Activated CD4-positive, alpha-beta T cell treated with anti-CD3 and anti-CD28 coated beads, Interleukin-2, amount 50 U/mL, for 4 hours (primary cell): ENCODE results near the gene PTGER4.
"Not testable (repeated sequence)": the region's sequence is repeated elsewhere in the genome, so short reads cannot be mapped to it uniquely, and the experiment has no call there.

Experiments
- DNase-seq, 2 experiments: peaks; one replicate each; pipeline ENCODE4 v3.0.0-alpha.2; 2020

The PTGER4 gene

DNA sequence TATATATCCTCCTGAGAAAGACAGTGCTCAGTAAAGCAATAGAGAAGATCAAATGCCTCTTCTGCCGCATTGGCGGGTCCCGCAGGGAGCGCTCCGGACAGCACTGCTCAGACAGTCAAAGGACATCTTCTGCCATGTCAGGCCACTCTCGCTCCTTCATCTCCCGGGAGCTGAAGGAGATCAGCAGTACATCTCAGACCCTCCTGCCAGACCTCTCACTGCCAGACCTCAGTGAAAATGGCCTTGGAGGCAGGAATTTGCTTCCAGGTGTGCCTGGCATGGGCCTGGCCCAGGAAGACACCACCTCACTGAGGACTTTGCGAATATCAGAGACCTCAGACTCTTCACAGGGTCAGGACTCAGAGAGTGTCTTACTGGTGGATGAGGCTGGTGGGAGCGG is 12.2 kb downstream of the PTGER4 start:
- no peak for DNase-seq

DNA sequence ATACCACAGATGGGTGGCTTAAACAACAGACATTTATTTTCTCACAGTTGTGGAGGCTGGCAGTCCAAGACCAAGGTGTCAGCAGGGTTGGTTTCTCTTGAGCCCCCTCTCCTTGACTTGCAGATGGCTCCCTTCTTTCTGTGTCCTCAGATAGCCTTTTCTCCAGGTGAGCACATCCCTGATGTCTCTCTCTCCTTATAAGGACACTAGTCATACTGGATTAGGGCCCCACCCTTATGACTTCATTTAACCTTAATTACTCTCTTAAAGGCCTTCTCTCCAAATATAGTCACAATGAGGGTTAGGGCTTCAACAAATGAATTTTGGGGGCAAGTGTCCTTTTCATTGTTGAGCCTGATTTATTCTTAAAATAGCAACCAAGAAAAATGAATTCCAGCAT is 14.7 kb downstream of the PTGER4 start:
- DNase-seq = no peak

DNA sequence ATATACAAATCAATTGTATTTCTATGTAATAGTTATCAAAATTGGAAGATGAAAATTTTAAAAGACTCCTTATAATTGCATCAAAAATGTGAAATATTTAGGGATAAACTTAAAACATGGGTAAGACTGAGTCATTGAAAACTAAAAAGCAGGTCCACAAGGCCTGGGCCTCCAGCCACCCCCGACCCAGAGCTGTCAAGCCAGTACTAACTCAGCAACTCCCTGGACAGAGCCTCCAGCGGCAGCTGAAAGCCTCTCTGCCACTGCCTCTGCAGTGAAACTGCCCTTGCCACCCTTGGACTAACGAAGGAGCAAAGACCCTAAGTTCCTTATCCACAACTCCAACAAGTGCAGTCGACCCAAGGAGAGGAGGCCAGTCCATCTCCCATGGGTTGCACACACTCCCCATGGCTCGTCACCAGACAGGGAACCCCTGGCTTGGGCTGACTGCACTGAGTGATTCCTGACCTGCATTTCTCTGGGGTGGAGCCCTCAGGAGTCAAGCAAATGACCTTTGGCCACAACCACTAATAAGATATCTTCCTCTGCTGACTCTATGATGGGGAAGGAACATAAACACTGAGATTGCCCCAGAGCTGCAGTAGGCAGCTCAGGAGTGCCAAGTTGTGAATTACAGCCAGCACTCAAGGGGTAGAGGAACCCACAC is 20.5 kb downstream of the PTGER4 start:
- DNase-seq = no peak

DNA sequence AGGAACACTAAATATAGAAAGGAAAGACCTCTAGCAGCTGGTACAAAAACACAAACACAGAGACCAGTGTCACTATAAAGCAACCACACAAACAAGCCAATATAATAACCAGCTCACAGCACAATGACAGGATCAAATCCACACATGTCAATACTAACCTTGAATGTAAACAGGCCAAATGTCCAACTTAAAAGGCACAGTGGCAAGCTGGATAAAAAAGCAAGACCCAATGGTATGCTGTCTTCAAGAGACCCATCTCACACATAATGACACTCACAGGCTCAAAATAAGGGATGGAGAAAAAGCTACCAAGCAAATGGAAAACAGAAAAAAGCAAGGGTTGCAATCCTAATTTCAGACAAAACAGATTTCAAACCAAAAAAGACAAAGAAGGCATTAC is 22.3 kb downstream of the PTGER4 start:
- DNase-seq = not testable (repeated sequence)

DNA sequence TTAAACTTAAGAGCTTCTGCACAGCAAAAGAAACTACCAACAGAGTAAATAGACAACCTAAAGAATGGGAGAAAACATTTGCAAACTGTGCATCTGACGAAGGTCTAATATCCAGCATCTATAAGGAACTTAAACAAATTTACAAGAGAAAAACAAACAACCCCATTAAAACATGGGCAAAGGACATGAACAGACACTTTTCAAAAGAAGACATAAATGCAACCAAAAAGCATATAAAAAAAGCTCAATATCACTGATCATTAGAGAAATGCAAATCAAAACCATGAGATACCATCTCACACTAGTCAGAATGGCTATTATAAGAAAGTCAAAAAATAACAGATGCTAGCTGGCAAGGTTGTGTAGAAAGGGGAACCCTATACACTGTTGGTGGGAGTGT is 25.8 kb downstream of the PTGER4 start:
- not testable (repeated sequence) for DNase-seq

DNA sequence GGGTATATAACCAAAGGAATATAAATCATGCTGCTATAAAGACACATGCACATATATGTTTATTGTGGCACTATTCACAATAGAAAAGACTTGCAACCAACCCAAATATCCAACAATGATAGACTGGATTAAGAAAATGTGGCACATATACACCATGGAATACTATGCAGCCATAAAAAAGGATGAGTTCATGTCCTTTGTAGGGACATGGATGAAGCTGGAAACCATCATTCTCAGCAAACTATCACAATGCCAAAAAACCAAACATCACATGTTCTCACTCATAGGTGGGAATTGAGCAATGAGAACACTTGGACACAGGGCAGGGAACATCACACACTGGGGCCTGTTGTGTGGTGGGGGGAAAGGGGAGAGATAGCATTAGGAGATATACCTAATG is 30.9 kb downstream of the PTGER4 start:
- not testable (repeated sequence) for DNase-seq

DNA sequence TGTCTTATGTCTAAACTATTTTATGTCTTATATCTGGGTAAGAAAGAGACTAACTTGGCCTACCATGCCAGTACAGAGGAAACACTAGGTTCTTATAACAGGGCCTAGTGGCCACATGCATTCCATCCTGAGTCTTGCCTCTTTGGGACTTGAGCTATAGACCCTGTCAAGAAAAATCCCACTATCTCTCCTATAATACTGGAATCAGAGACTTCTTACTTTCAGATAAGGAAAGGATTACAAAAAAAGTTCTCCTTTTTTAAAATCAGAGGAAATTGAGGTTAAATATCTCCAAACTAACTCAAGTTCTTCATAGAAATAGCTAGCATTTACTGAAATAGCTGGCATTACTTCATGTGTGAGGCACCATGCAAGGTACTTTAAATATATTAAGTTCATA is 34.3 kb downstream of the PTGER4 start:
- no peak for DNase-seq

DNA sequence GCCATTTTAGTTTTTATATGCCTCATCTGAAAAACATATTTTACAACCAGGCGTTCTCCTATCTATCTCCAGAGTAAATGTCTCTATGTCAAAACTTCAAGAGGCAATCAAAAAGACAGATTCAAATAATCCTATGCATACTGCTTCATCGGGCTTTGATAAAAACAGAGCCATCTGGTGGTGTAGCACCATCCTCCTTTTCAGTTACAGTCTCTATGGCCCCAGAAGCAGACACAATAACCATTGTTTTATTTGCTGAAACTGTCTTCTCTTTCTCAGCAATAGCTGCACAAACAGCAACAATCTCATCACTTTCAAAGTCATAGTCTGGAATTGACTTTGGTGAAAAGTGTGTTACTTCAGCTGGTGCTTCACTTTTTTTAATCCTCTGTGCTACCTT is 36.3 kb downstream of the PTGER4 start:
- no peak for DNase-seq

DNA sequence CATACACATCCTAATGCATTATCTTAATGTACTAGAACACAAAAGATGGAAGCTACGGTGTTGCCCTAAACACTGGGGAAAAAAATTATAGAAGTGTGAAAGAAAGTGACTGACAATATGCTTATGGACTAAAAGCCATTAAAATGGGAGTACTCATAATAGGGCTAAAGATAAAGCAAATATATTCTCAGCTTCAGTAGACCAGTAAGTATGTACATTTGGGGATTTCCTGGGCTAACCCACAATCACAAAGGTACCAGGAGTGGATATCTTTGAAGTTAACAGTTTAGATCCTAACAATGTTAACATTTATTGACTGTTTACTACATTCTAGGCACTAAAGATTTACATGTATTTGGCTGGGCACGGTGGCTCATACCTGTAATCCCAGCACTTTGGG is 36.9 kb downstream of the PTGER4 start:
- DNase-seq = no peak

DNA sequence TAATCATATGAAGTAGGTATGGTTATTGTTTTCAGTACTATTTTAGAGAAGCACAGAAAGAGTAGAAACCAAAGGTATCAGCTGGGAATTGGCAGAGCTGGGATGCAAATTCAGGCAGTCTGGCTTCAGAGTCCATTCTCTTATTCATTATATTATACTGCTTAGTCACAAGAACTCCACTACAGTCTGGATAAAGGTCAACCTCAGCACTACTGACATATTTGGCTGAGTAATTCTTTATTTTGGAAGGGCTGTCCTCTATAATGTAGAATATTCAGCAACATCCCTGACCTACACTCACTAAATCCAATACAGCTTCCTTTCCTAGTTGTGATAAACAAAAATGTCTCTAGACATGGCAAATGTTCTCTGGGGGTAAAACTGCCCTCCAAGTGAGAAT is 37.6 kb downstream of the PTGER4 start:
- DNase-seq = no peak

DNA sequence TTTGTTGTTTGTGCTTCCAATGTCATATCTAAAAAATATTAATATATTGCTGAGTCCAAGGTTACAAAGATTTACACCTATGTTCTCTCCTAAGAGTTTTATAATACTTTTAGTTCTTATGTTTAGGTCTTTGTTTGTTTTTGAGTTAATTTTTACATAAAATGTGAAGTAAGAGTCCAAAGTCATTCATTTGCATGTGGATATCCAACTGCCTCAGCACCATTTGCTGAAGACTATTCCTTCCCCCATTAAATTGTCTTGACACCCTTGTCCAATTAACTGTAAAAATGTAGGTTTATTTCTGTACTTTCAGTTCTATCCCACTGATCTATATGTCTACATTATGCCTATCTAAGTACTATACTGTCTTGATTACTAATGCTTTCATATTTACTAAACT is 40.4 kb downstream of the PTGER4 start:
- no peak for DNase-seq

DNA sequence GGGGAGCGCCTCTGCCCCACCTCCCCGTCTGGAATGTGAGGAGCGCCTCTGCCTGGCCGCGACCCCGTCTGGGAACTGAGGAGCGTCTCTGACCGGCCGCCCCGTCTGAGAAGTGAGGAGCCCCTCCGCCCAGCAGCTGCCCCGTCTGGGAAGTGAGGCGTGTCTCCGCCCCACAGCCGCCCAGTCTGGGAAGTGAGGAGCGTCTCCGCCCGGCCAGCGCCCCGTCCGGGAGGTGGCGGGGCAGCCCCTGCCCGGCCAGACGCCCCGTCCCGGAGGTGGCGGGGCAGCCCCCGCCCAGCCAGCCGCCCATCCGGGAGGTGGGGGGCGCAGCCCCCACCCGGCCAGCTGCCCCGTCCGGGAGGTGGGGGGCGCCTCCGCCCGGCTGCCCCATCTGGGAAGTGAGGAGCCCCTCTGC is 42.8 kb downstream of the PTGER4 start:
- not testable (repeated sequence) for DNase-seq

DNA sequence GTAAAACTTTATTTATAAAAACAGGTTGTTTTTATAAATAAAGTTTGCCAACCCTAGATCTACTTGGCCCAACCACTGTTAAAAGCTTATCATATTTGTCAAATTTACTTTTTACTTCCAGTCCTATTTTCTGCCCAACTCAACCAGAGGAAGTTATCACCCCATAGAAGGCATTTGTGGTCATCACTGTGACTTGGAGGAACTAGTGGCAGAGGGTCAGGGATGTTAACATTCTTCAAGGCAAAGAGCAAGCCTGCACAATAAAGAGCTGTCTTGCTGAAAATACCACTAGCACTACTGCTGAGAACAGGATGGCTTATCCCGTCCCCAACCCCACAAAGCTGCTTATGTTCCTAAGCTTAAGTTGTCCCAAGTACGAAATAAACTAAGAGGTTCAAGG is 53.7 kb downstream of the PTGER4 start:
- no peak for DNase-seq

DNA sequence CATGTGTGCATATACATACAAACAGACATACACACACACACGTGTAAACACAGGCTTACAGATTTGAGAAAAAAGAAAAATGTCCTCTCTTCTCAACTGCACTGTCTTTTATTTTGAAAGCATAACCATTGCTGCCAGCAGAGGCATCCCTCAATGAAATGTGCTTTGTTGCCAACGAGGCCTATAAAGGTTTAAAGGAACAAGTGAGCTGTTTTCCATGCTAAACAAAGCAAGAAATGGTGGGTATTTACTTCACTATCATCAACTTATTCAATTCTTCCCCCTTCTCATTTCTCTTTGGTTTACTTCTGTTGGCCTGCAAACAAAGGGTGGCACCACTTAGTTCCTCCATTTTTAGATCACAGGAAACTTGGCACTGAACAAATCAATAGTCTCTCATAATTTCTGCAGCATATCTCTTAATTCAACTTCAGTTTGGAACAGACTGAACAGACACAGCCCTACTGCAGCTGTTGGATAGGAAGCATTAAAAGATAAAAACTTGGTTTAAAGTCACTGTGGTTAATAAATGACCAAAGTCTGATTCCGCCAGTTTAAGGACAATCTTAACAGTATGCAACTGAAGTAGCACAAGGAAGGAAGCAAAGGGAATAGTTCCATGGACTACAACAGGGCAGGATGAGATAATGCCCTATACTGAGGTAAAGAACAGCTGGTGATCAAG is 54.3 kb downstream of the PTGER4 start:
- DNase-seq = no peak

DNA sequence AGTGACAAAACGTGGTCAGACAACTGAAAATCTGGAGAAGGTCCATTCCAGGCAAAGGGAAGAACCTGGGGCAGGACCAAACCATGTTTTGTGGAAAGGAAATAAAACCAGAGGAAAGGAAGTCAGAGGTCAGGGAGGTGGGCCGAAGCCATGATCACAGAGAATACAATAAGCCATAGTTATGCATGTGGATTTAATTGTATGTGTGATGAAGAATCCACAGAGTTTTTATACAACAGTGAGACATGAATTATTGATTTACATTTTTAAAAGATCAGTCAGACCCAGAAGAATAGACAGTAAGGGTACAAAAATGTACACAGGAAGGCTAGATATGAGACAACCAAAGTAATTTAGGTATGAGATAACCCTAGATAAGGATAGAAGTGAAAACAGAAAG is 55.3 kb downstream of the PTGER4 start:
- no peak for DNase-seq

DNA sequence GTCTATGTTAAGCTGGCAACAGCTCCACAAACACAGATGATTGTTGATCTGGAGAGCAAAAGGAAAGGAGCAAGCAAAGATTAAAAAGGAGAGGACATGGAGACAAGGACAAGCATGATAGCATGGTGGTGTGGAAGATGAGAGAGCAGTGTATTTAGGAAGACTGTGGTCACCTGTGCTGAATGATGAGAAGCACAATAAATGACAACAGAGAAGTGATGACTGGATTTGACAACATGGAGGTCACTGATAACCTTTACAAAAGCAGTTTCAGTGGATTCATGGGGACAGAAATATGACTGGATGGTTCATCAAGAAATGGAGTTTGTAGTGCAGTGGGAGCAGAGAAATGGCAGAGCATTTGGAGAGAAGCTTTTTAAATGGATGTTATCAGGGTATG is 55.9 kb downstream of the PTGER4 start:
- no peak for DNase-seq

DNA sequence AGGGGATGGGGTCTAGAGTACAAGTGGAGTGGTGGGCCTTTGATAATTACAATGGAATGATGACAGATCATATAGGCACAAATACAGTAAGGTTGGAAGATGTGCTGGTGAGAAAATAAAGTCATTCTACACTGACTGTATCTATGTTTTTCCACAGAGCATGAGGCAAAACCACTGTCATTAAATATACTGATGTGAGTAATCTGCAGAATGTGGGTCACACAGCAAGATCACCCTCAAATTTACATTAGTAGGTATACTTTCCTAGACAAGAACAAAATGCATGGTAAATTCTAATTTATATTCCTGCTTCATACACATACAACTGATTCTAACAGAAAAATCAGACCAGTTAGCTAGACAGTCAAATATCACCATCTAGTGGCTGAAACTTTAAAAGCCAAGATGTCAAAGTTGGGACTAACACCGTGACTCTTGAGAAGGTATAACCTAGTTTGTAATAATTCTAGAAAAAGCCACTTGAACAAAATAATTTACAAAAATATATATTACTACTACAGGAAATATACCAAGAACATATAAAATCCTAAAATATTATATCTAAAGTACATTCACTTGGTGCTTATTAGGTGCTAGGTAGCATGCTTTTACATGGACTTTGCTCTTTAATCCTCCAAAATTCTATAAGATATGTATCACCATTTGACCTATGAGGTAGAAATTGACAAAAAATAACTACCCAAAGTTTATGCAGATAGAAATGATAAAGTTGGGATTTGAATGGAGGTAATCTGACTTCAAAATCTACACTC is 56.6 kb downstream of the PTGER4 start:
- no peak for DNase-seq

DNA sequence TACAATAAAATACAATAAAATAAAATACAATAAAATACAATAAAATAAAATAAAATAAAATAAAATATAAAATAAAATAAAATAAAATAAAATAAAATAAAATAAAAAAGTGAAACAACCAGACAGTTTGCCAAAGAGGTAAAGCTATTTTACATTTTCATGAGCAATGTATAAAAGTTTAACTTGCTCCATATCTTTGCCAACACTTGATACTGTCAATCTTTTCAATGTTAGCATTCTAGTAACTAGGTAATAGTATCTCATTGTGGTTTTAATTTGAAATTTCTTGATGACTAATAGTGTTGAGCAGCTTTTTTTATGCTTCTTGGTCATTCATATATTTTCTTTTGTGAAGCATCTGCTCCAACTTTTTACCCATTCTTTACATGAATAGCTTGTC is 58.8 kb downstream of the PTGER4 start:
- no peak for DNase-seq
